Vagina (tissue), 2 donors: Measurements from ENCODE around the gene SERPINB11.

Experiments
- POLR2A ChIP-seq, 2 donors: fragments of 450-650 bp; IDR thresholded peaks; one replicate each; pipeline ENCODE4 v1.6.1; 2017; ENCODE audit warnings: antibody characterized with exemption in 2 of 2, mild to moderate bottlenecking in 2 of 2, moderate library complexity in 2 of 2
- POLR2AphosphoS5 ChIP-seq, 2 donors: sonication (generic); formaldehyde crosslinking; IDR thresholded peaks; one replicate each; pipeline ENCODE4 v1.9.0; 2017; ENCODE audit warnings: antibody characterized with exemption in 2 of 2, mild to moderate bottlenecking in 2 of 2, low read depth in 1 of 2; ENCODE audit not compliant: insufficient read depth in 1 of 2
- TF ChIP-seq, protein P1 (sequence below), 3 experiments: fragments of 450-650 bp in 2 of 3; fragments of 200-600 bp in 1 of 3; sonication (generic) in 1 of 3; IDR thresholded peaks; one replicate each; pipeline ENCODE4 v1.5.1; 2017 to 2019; ENCODE audit warnings: antibody characterized with exemption in 3 of 3, mild to moderate bottlenecking in 2 of 3, moderate library complexity in 2 of 3

DNA sequence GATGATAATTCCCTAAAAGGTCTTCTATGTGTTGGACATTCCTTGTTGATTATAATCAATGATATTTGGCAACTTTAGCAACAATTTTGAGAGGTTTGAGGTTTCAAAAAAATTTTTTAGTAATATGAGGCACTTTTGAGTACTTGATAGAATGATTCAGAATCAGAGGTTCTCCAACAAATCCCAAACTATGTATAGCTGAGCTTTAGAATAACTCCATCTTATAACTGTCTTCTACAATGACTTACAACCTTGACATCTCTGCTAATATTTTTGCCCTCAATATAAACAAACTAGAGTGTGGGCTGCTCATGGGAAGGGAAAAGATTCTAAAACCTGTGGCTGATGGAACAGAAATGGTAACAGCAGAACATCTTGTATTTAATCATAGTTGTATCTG, 50.9 kb downstream of the SERPINB11 start:
- TF ChIP-seq, protein P1, sequence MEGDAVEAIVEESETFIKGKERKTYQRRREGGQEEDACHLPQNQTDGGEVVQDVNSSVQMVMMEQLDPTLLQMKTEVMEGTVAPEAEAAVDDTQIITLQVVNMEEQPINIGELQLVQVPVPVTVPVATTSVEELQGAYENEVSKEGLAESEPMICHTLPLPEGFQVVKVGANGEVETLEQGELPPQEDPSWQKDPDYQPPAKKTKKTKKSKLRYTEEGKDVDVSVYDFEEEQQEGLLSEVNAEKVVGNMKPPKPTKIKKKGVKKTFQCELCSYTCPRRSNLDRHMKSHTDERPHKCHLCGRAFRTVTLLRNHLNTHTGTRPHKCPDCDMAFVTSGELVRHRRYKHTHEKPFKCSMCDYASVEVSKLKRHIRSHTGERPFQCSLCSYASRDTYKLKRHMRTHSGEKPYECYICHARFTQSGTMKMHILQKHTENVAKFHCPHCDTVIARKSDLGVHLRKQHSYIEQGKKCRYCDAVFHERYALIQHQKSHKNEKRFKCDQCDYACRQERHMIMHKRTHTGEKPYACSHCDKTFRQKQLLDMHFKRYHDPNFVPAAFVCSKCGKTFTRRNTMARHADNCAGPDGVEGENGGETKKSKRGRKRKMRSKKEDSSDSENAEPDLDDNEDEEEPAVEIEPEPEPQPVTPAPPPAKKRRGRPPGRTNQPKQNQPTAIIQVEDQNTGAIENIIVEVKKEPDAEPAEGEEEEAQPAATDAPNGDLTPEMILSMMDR (IDR thresholded peaks at IDR 0.05) = no peak
- TF ChIP-seq POLR2A (IDR thresholded peaks at IDR 0.05) (no peak), POLR2AphosphoS5 (IDR thresholded peaks at IDR 0.05; ENCODE audit: insufficient read depth in 1 of 2, low read depth in 1 of 2) (no peak)
